MM.1S (cell line): ENCODE data around the gene ERVV-1.

ENCODE experiments used
- EZH2 ChIP-seq: fragments of 300-600 bp; sonication (generic); optimal IDR thresholded peaks from 2 replicates; pipeline ENCODE3; 2017; ENCODE audit warnings: low read depth, mild to moderate bottlenecking, antibody characterized with exemption, low read length, mixed read lengths
- EZH2phosphoT487 ChIP-seq: fragments of 300-600 bp; sonication (generic); IDR thresholded peaks from 2 replicates; pipeline ENCODE4 v1.6.1; 2018; ENCODE audit warnings: antibody characterized with exemption, low read length
- TF ChIP-seq, protein P1 (sequence below): fragments of 300-600 bp; sonication (generic); IDR thresholded peaks from 2 replicates; pipeline ENCODE4 v1.5.1; 2016; ENCODE audit warnings: antibody characterized with exemption, low read length, mixed read lengths

DNA sequence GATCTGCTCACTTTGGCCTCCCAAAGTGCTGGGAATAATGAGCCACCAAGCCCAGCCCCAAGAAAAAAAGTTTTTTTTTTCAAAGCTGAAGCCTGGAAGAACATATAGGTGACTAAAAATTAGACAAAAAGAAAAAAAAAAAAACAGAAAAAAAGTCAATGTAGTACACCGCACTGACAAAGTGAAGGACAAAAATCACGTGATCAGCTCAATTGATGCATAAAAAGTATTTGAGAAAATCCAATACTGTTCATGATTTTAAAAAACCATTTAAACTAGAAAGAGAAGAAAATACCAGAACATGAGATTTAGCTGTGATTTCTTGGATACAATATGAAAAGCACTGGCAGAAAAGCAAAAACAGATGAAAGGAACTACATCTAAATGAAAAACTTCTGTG, 20.3 kb downstream of the ERVV-1 start:
- TF ChIP-seq, protein P1, sequence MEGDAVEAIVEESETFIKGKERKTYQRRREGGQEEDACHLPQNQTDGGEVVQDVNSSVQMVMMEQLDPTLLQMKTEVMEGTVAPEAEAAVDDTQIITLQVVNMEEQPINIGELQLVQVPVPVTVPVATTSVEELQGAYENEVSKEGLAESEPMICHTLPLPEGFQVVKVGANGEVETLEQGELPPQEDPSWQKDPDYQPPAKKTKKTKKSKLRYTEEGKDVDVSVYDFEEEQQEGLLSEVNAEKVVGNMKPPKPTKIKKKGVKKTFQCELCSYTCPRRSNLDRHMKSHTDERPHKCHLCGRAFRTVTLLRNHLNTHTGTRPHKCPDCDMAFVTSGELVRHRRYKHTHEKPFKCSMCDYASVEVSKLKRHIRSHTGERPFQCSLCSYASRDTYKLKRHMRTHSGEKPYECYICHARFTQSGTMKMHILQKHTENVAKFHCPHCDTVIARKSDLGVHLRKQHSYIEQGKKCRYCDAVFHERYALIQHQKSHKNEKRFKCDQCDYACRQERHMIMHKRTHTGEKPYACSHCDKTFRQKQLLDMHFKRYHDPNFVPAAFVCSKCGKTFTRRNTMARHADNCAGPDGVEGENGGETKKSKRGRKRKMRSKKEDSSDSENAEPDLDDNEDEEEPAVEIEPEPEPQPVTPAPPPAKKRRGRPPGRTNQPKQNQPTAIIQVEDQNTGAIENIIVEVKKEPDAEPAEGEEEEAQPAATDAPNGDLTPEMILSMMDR: no peak
- TF ChIP-seq EZH2phosphoT487 (no peak), EZH2 (no peak)
